ENCODE results near the gene GFRA3.
A peak's percentile ranks its signal among the peaks of the same experiment; 100 is the strongest.

Gene GFRA3

GRCh38 chr5:138246334-138246733 is 28.1 kb downstream of the GFRA3 start:
- DNase-seq (ENCODE audit: low read depth) = no peak

- DNase-seq (ENCODE audit: low read depth) = no peak
These were observed 28.7 kb downstream of the GFRA3 start for GRCh38 chr5:138245717-138246116.

DNA sequence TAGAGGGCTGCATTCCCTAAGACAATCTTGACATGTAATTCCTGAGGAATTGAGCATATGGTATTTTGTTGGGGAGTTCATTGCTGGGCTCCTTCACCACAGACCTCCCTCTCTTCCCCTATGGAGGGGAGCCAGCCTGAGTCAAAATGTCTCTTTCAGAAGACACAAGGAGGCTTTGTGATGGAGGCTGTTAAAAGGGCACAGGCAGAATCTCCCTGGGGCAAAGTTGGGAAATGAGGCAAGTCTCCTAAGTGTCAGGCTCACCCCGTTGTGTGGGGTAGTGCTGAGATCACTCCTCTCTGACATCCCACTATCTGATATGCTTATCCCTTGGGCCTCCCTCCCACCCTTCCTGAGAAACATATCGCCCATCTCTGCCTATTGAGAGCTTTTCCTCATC is 30.6 kb downstream of the GFRA3 start:
- no peak for DNase-seq (ENCODE audit: low read depth)

DNA sequence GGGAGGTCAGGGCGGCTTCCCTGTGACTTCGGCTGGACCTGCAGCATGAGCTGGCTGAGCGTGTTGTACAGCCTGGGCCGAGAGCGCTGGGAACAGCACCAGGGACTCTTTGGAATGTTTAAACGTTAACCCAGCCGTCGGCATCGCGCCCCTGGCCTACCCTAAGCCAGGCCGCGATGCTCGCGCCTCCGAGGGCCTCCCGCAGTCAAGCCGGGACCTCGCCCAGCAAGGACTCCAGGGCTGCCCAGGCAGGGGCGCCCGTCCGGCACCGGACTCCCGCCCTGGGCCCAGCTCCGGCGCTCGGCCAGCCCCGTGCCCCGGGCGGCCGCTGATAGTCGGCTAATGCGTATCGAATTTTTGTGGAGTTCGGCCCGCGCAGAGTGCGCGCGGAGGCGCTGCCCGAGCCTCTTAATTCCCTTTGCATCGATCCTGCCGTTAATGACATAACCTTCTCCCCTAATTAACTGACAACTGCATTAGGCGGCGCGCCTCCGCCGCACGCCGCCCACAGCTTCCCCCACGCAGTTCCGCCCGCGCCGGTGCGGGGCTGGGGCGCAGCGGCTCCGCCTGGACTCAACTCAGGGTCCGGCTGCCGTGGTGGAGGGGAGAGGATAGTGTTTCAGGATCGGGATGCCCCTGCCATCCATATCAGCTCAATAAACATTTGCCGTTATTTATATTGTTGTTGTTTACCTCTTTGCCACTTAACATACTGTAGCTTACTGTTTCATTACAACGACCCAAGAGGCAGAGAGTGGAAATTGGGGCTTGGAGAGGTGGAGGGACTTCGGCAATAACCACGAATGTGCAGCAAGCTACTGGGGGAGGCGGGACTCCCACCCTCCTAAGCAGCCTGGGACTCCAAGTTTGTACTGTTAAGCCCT is 32.5 kb downstream of the GFRA3 start:
- DNase-seq (ENCODE audit: low read depth) = no peak

- DNase-seq (ENCODE audit: low read depth) = no peak
These were observed 33.6 kb downstream of the GFRA3 start for GRCh38 chr5:138240650-138241385.

DNA sequence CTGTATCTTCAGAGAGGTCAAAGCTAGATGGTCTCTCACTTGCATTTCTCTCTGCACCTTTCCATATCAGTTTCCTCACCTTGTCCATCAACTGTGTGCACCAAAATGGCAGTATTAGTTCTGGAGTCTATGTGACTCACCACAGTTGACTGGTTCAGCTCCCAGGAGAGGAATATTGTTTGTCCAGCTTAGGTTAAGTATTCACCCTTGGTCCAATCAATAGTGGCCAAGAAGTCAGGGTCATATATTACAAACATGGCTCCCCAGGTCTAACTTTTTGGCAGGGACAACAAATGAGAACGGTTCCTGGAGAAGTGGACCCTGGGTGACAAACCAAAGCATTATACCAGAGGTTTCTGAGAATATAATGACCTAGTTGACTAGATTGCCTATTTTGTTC is 36.4 kb downstream of the GFRA3 start:
- no peak for DNase-seq (ENCODE audit: low read depth)

GRCh38 chr5:138234651-138235050 is 39.8 kb downstream of the GFRA3 start:
- no peak for DNase-seq (ENCODE audit: low read depth)

DNA sequence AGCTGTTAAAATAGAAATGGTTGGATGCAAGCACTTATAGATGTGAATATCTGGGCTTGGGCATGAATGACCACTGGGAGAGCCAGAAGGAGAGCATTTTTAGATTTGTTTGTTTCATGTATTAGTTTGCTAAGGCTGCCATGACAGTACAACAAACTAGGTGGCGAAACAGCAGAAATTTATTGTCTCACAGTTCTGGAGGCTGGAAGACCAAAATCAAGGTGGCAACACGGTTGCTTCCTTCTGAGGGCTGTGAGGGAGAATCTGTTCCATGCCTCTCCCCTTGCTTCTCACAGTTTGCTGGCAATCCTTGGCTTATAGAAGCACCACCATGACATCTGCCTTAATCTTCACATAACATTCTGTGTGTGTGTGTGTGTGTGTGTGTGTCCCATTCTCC is 41.1 kb downstream of the GFRA3 start:
- no peak for DNase-seq (ENCODE audit: low read depth)

GRCh38 chr5:138230981-138231589 is 43.3 kb downstream of the GFRA3 start:
- no peak for DNase-seq (ENCODE audit: low read depth)

GRCh38 chr5:138230261-138230660 is 44.2 kb downstream of the GFRA3 start:
- no peak for DNase-seq (ENCODE audit: low read depth)

DNA sequence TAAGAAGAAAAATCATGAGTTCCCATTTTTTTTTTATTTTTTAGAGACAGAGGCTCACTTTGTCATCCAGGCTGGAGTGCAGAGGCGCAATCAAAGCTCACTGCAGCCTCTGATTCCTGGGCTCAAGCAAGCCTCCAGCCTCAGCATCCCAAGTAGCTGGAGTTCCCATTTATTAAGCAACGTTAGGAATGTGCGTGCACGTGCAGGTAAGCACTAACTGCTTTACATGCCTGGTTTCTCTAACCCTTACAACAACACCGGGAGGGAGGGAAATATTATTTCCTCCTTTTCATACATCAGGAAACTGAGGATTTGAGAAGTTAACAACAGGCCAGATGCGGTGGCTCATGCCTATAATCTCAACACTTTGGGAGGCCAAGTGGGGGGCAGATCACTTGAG is 45.0 kb downstream of the GFRA3 start:
- DNase-seq (ENCODE audit: low read depth) = no peak

- no peak for DNase-seq (ENCODE audit: low read depth)
These were observed 47.5 kb downstream of the GFRA3 start for GRCh38 chr5:138226910-138227309.

DNA sequence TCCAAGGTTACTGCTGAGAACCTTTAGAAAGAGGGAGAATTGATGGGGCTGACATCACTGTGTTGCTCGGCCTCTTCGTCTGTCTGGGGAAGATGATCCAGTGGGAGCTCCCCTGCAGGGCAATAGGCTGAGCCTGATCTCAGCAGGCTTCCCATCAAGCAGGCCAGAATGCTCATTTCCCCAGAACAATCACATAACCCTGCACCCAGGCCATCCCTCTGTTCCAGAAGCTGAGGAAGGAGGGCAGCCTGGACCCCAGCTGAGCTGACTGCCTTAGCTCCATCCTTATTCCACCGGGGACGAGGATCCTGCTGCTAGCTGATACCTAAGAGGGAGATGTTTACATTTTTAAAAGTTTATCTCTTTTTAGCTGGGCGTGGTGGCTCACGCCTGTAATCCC is 49.7 kb downstream of the GFRA3 start:
- DNase-seq (ENCODE audit: low read depth) = no peak

- no peak for DNase-seq (ENCODE audit: low read depth)
These were observed 50.9 kb downstream of the GFRA3 start for GRCh38 chr5:138223532-138223931.

- DNase-seq (ENCODE audit: low read depth) = no peak
These were observed 57.6 kb downstream of the GFRA3 start for GRCh38 chr5:138216799-138217198.

DNA sequence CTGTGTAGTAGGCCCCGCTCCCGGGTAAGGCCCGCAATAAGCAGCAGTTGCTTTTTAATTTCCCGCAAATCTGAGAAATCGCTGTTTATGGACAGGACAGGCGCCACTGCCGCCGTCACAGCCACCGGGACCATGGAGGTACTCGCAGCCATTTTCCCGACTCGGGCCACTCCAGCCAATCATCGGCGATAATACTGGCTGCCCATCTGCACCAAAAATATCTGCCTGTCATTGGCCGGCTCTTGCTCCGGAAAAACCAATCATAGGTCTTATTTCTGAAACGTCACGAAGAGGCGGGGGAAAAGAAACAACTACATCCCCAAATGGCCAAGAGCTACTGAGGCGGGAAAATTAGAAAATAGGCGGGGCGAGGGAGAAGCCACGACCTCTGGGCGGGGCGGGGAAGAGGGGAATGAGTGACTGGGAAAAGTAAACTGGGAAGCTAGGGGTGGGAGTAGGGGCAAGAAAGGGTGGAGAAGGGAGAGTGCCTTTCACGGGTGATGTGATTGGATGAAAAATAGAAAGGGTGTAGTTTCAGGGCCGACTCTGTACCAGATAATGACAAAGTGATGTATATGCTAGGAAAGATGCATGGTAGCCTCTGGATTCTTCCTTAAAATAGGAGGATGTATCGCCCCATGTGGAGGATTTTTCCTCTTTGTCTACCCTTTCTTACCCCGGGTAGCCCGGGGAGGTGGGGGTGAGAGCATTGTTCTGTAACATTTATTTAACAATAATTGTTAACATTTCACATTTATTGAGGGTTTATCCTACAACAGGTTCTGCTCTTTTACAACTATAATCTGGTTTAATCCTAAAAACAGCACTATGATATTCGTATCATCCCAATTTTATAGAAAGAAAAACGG is 61.0 kb downstream of the GFRA3 start, which contains the start of gene CDC23:
CDC23 (minus strand) TSS at position 163 of the 869 bp plus-strand sequence; CDS start at position 152, 11 bp downstream.
- DNase-seq (ENCODE audit: low read depth) = peak; percentile 72

GRCh38 chr5:138212828-138213160 is 61.6 kb downstream of the GFRA3 start:
- no peak for DNase-seq (ENCODE audit: low read depth)

GRCh38 chr5:138210985-138211384 is 63.4 kb downstream of the GFRA3 start:
- DNase-seq (ENCODE audit: low read depth) = no peak
